Dendritic cell treated with granulocyte-macrophage colony-stimulating factor and Interleukin-4, amounts not matched to agents 40 ng/mL and 50 ng/mL, for 4 days (primary cell): ENCODE measurements around the gene FOXP2.
"Not testable (repeated sequence)": the region's sequence is repeated elsewhere in the genome, so short reads cannot be mapped to it uniquely, and the experiment has no call there.

Experiments
- H3K27ac Mint-ChIP-seq: one replicate; pipeline ENCODE4 v1.8.0; 2022; ENCODE audit warnings: mild to moderate bottlenecking, mixed read lengths
- H3K27me3 Mint-ChIP-seq: one replicate; pipeline ENCODE4 v1.8.0; 2022; ENCODE audit warnings: mild to moderate bottlenecking, mixed read lengths
- H3K36me3 Mint-ChIP-seq: one replicate; pipeline ENCODE4 v1.8.0; 2022; ENCODE audit warnings: low read depth, mixed read lengths
- H3K4me1 Mint-ChIP-seq: one replicate; pipeline ENCODE4 v1.8.0; 2022; ENCODE audit warnings: low read depth, mixed read lengths
- H3K4me3 Mint-ChIP-seq: one replicate; pipeline ENCODE4 v1.8.0; 2022; ENCODE audit warnings: mild to moderate bottlenecking, moderate library complexity, mixed read lengths
- H3K9me3 Mint-ChIP-seq: one replicate; pipeline ENCODE4 v1.8.0; 2022; ENCODE audit warnings: mixed read lengths
- intact Hi-C: fragments of 100-400 bp; cut with micrococcal nuclease; formaldehyde crosslinking; loops from one replicate; pipeline ENCODE4 v1.15.0; 2022

The FOXP2 gene

GRCh38 chr7:114502454-114503254 lies 88.0 kb downstream of the FOXP2 start:
- H3K27ac Mint-ChIP-seq: no peak overlapping the region
- H3K27me3 Mint-ChIP-seq: no peaks in the 10 kb centered on the region
- intact Hi-C loops: no loop called here
- H3K9me3 Mint-ChIP-seq: no peaks in the 10 kb centered on the region
- no peaks in the 10 kb centered on the region for H3K36me3 Mint-ChIP-seq
- H3K4me1 Mint-ChIP-seq: no peaks in the 10 kb centered on the region
- H3K4me3 Mint-ChIP-seq: no peak overlapping the region

GRCh38 chr7:114504586-114504985 lies 90.0 kb downstream of the FOXP2 start:
- Mint-ChIP-seq H3K27ac (no peak overlapping the region), H3K36me3 (no peaks in the 10 kb centered on the region), H3K4me1 (no peaks in the 10 kb centered on the region), H3K27me3 (no peaks in the 10 kb centered on the region), H3K4me3 (no peak overlapping the region), H3K9me3 (no peaks in the 10 kb centered on the region)
- intact Hi-C loops: no loop called here

DNA sequence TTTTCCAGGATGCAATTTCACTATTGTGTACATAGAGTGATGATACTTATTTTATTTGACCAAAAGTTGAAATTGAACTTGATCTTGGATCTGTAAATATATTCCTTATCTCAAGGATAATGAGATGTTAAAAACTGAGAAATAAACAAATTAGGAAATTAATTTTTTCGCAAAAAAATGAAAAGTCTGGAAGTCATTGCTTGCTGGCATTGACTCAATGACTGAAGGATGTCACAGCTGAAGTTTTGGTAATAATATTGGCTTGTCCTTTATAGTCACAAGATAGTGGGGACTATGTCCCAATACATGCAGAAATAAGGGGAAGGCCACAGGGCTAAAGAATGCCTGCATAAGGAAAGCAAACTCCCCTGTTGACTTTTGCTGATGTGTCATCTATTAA lies 92.8 kb downstream of the FOXP2 start:
- no peaks in the 10 kb centered on the region for H3K36me3 Mint-ChIP-seq
- no peaks in the 10 kb centered on the region for H3K27me3 Mint-ChIP-seq
- H3K4me1 Mint-ChIP-seq: no peaks in the 10 kb centered on the region
- no peaks in the 10 kb centered on the region for H3K9me3 Mint-ChIP-seq
- no peak overlapping the region for H3K4me3 Mint-ChIP-seq
- H3K27ac Mint-ChIP-seq: no peak overlapping the region
- intact Hi-C loops: no loop called here

DNA sequence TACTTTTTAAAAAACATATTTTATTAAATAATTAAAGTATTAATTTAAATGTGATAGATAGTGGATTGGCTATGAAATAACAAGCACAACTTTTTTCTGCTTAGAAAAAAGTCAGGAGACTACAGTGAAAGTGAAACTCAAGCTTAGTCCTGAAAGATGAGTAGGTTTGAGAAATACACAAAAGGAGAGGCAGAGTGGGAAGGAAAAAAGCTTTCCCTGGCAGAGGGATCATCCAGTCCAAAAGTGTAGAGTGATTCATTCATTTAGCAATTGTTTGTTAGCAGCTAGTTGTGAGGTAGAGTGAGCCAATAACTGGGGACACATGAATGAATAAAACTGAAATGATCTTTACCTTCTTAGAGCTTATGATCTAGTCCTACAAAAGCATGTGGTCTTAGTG lies 93.5 kb downstream of the FOXP2 start:
- Mint-ChIP-seq H3K4me1 (no peaks in the 10 kb centered on the region), H3K4me3 (no peak overlapping the region), H3K27me3 (no peaks in the 10 kb centered on the region), H3K9me3 (no peaks in the 10 kb centered on the region), H3K36me3 (no peaks in the 10 kb centered on the region), H3K27ac (no peak overlapping the region)
- intact Hi-C loops: no loop called here

DNA sequence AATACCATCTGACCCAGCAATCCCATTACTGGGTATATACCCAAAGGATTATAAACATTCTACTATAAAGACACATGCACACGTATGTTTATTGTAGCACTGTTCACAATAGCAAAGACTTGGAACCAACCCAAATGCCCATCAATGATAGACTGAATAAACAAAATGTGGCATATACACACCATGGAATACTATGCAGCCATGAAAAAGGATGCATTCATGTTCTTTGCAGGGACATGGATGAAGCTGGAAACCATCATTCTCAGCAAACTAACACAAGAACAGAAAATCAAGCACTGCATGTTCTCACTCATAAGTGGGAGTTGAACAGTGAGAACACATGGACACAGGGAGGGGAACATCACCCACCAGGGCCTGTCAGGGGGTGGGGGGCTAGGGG lies 96.2 kb downstream of the FOXP2 start:
- H3K36me3 Mint-ChIP-seq, H3K4me3 Mint-ChIP-seq, intact Hi-C loops, H3K9me3 Mint-ChIP-seq, H3K27me3 Mint-ChIP-seq, H3K4me1 Mint-ChIP-seq, H3K27ac Mint-ChIP-seq: not testable (repeated sequence)

- no peaks in the 10 kb centered on the region for H3K36me3 Mint-ChIP-seq
- intact Hi-C loops: no loop called here
- H3K9me3 Mint-ChIP-seq: peaks cover 8% of the 10 kb centered on the region
- no peak overlapping the region for H3K4me3 Mint-ChIP-seq
- no peak overlapping the region for H3K27ac Mint-ChIP-seq
- no peaks in the 10 kb centered on the region for H3K4me1 Mint-ChIP-seq
- H3K27me3 Mint-ChIP-seq: no peaks in the 10 kb centered on the region
Measured at GRCh38 chr7:114519240-114519639, 104.6 kb downstream of the FOXP2 start.

GRCh38 chr7:114522081-114522480 lies 107.5 kb downstream of the FOXP2 start:
- Mint-ChIP-seq H3K9me3 (peaks cover 6% of the 10 kb centered on the region), H3K27ac (no peak overlapping the region), H3K36me3 (no peaks in the 10 kb centered on the region), H3K4me3 (no peak overlapping the region), H3K27me3 (no peaks in the 10 kb centered on the region), H3K4me1 (no peaks in the 10 kb centered on the region)
- intact Hi-C loops: no loop called here

GRCh38 chr7:114527589-114527988 lies 113.0 kb downstream of the FOXP2 start:
- no peaks in the 10 kb centered on the region for H3K36me3 Mint-ChIP-seq
- no peaks in the 10 kb centered on the region for H3K4me1 Mint-ChIP-seq
- no peaks in the 10 kb centered on the region for H3K27me3 Mint-ChIP-seq
- H3K4me3 Mint-ChIP-seq: no peak overlapping the region
- H3K27ac Mint-ChIP-seq: no peak overlapping the region
- intact Hi-C loops: no loop called here
- no peaks in the 10 kb centered on the region for H3K9me3 Mint-ChIP-seq

- no peaks in the 10 kb centered on the region for H3K4me1 Mint-ChIP-seq
Measured at GRCh38 chr7:114530057-114530611, 115.5 kb downstream of the FOXP2 start.

DNA sequence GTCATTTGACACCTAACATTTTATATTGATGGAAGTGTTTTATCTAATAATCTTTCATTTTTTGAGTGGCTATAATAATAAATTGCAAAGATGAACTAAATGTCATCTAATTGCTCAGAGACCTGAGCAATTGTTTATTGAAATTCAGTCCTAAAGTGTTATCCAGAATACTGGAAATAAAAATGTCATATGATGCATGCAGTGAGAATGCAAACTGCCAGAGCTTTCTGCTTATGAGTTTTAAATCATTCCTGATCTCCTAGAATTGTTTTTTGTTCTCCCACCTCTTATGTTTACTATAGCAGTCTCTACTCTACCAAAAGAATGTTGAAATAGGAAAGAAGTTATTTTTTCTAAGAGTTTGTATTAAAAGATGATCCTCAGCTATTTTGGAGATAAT lies 116.7 kb downstream of the FOXP2 start:
- no peaks in the 10 kb centered on the region for H3K9me3 Mint-ChIP-seq
- intact Hi-C loops: no loop called here
- H3K27ac Mint-ChIP-seq: no peak overlapping the region
- H3K36me3 Mint-ChIP-seq: no peaks in the 10 kb centered on the region
- H3K4me3 Mint-ChIP-seq: no peak overlapping the region
- H3K27me3 Mint-ChIP-seq: no peaks in the 10 kb centered on the region
- H3K4me1 Mint-ChIP-seq: no peaks in the 10 kb centered on the region

More at GRCh38 chr7:114530057-114530611, 115.5 kb downstream of the FOXP2 start:
- Mint-ChIP-seq H3K9me3 (no peaks in the 10 kb centered on the region), H3K27ac (no peak overlapping the region), H3K27me3 (no peaks in the 10 kb centered on the region), H3K36me3 (no peaks in the 10 kb centered on the region), H3K4me3 (no peak overlapping the region)
- intact Hi-C loops: no loop called here

DNA sequence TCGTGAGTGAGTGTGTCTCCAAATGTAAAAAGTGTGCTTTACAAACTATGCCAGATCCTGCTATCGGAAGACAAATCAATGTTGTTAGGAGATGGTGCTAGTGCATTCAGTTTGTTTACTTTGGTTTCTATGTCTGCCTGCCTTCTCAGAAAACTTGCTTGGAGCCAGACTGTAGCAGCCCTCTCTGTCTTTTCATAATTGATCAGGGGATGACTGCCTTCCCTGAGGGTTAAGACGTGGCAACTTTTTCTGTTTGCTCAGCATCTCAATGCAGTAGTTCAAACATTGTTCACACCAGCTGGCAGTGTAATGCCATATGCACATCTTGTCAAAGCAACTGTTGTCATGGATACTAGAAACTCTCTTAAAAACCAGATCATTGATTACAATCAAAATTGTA lies 118.5 kb downstream of the FOXP2 start:
- Mint-ChIP-seq H3K36me3 (no peaks in the 10 kb centered on the region), H3K4me1 (no peaks in the 10 kb centered on the region), H3K27ac (no peak overlapping the region), H3K4me3 (no peak overlapping the region), H3K9me3 (no peaks in the 10 kb centered on the region), H3K27me3 (no peaks in the 10 kb centered on the region)
- intact Hi-C loops: no loop called here

DNA sequence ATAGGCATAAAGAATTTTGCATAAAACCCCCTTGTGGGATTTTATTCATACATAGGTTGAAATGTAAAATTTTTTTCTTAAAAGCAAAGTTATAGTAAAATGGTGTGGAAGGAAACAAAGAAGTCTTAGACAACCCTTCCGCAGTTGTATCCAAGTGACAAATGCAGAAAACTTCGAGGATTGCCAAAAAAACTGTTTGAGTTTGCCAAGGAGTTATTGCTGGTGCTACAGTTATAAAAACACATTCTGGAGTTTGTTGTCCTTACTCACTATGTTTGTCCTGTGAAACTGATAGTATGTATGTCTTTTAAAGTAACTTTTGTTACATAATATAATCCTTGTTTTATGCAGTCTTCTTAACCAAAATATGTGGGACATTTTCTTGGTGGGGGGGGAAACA lies 120.3 kb downstream of the FOXP2 start:
- H3K4me3 Mint-ChIP-seq: no peak overlapping the region

GRCh38 chr7:114539575-114539974 lies 125.0 kb downstream of the FOXP2 start:
- Mint-ChIP-seq H3K9me3 (no peaks in the 10 kb centered on the region), H3K27ac (no peak overlapping the region), H3K4me3 (no peak overlapping the region), H3K4me1 (no peaks in the 10 kb centered on the region), H3K27me3 (no peaks in the 10 kb centered on the region), H3K36me3 (no peaks in the 10 kb centered on the region)
- intact Hi-C loops: no loop called here

More for the DNA sequence above, 120.3 kb downstream of the FOXP2 start:
- H3K27ac Mint-ChIP-seq: no peak overlapping the region
- intact Hi-C loops: no loop called here
- H3K9me3 Mint-ChIP-seq: no peaks in the 10 kb centered on the region
- no peaks in the 10 kb centered on the region for H3K4me1 Mint-ChIP-seq
- no peaks in the 10 kb centered on the region for H3K36me3 Mint-ChIP-seq
- no peaks in the 10 kb centered on the region for H3K27me3 Mint-ChIP-seq

GRCh38 chr7:114540291-114540690 lies 125.7 kb downstream of the FOXP2 start:
- no peak overlapping the region for H3K27ac Mint-ChIP-seq
- no peak overlapping the region for H3K4me3 Mint-ChIP-seq
- H3K36me3 Mint-ChIP-seq: no peaks in the 10 kb centered on the region
- no peaks in the 10 kb centered on the region for H3K27me3 Mint-ChIP-seq
- H3K9me3 Mint-ChIP-seq: no peaks in the 10 kb centered on the region
- no peaks in the 10 kb centered on the region for H3K4me1 Mint-ChIP-seq
- intact Hi-C loops: no loop called here

- H3K4me1 Mint-ChIP-seq, H3K4me3 Mint-ChIP-seq, H3K27ac Mint-ChIP-seq, intact Hi-C loops, H3K9me3 Mint-ChIP-seq, H3K27me3 Mint-ChIP-seq, H3K36me3 Mint-ChIP-seq: not testable (repeated sequence)
Measured at GRCh38 chr7:114547346-114547745, 132.7 kb downstream of the FOXP2 start.
